DOHH2 (cell line): ENCODE measurements around the gene DIDO1.

Experiments used
- H3F3A ChIP-seq: fragments of 200-600 bp; sonication (generic), shearing (Covaris generic); 2 replicates; pipeline ENCODE4 v1.6.0; 2016; ENCODE audit warnings: antibody characterized with exemption, mild to moderate bottlenecking; ENCODE audit not compliant: control insufficient read depth, insufficient read depth
- H3K27ac ChIP-seq: fragments of 200-600 bp; sonication (generic); 2 replicates; pipeline ENCODE4 v1.5.1; 2014; ENCODE audit warnings: low read depth, mild to moderate bottlenecking, low read length, moderate library complexity
- H3K27me3 ChIP-seq: fragments of 200-600 bp; sonication (generic); 2 replicates; pipeline ENCODE4 v1.6.1; 2014; ENCODE audit warnings: mild to moderate bottlenecking, low read length, mixed read lengths; ENCODE audit not compliant: control insufficient read depth
- H3K36me3 ChIP-seq: fragments of 200-600 bp; sonication (generic); 2 replicates; pipeline ENCODE4 v1.6.1; 2014; ENCODE audit warnings: mild to moderate bottlenecking, low read length, moderate library complexity, mixed read lengths; ENCODE audit not compliant: control insufficient read depth
- H3K4me1 ChIP-seq: fragments of 200-600 bp; sonication (generic); 2 replicates; pipeline ENCODE4 v1.6.1; 2014; ENCODE audit warnings: mild to moderate bottlenecking, low read length, mixed read lengths; ENCODE audit not compliant: control insufficient read depth
- H3K4me2 ChIP-seq: fragments of 200-600 bp; sonication (generic); 2 replicates; pipeline ENCODE4 v1.6.0; 2014; ENCODE audit warnings: mild to moderate bottlenecking, low read length, moderate library complexity
- H3K4me3 ChIP-seq: fragments of 200-600 bp; sonication (generic); 2 replicates; pipeline ENCODE4 v1.5.1; 2014; ENCODE audit warnings: mild to moderate bottlenecking, low read length, mixed read lengths
- H3K79me2 ChIP-seq: fragments of 200-600 bp; sonication (generic); 2 replicates; pipeline ENCODE4 v1.6.1; 2014; ENCODE audit warnings: mild to moderate bottlenecking, low read length, mixed read lengths; ENCODE audit not compliant: control insufficient read depth
- H3K9me2 ChIP-seq: fragments of 200-600 bp; sonication (generic); replicated peaks from 2 replicates; pipeline ENCODE4 v1.6.1; 2014; ENCODE audit warnings: mild to moderate bottlenecking, low read length, mixed read lengths; ENCODE audit not compliant: control insufficient read depth
- H3K9me3 ChIP-seq: fragments of 200-600 bp; sonication (generic); 2 replicates; pipeline ENCODE4 v1.6.1; 2014; ENCODE audit warnings: antibody characterized with exemption, low read length, mixed read lengths; ENCODE audit not compliant: control insufficient read depth, insufficient read depth
- H4K20me1 ChIP-seq: fragments of 200-600 bp; sonication (generic); 2 replicates; pipeline ENCODE4 v1.6.0; 2014; ENCODE audit warnings: low read depth, mild to moderate bottlenecking, antibody characterized with exemption, low read length, moderate library complexity; ENCODE audit not compliant: control insufficient read depth, insufficient read depth
- CTCF ChIP-seq: fragments of 200-600 bp; sonication (generic); IDR thresholded peaks from one replicate; pipeline ENCODE4 v1.5.1; 2014; ENCODE audit warnings: antibody characterized with exemption, mild to moderate bottlenecking, low read depth, low read length; ENCODE audit not compliant: poor library complexity, severe bottlenecking
- EZH2phosphoT487 ChIP-seq: fragments of 200-600 bp; sonication (generic); IDR thresholded peaks from 2 replicates; pipeline ENCODE4 v1.6.1; 2017; ENCODE audit warnings: borderline replicate concordance, mild to moderate bottlenecking, antibody characterized with exemption, low read length, moderate library complexity, mixed read lengths

Gene DIDO1

GRCh38 chr20:62967628-62968351 is 41.5 kb upstream of the DIDO1 start:
- no peaks in the 10 kb centered on the region for H3K9me2 ChIP-seq
- H3K27me3 ChIP-seq, result peaks cover 10% of the 10 kb centered on the region
- H3K4me3 ChIP-seq, result no peak overlapping the region
- TF ChIP-seq CTCF, result no peak
- TF ChIP-seq EZH2phosphoT487, result no peak
- H3F3A ChIP-seq, result 0 out of 2 replicates have a peak, but pooled peaks cover 4% of the 10 kb centered on the region
- H4K20me1 ChIP-seq, result no peaks in the 10 kb centered on the region; the same call in none of the 2 replicates
- peaks cover 33% of the 10 kb centered on the region for H3K36me3 ChIP-seq
- no peaks in the 10 kb centered on the region for H3K9me3 ChIP-seq
- H3K4me2 ChIP-seq, result no peak overlapping the region
- H3K27ac ChIP-seq, result no peak overlapping the region
- H3K79me2 ChIP-seq, result no peaks in the 10 kb centered on the region
- peaks cover 11% of the 10 kb centered on the region for H3K4me1 ChIP-seq

GRCh38 chr20:62967149-62967501 is 40.8 kb upstream of the DIDO1 start:
- Histone ChIP-seq H3K27me3 (peaks cover 8% of the 10 kb centered on the region), H3K27ac (no peak overlapping the region), H3K9me2 (no peaks in the 10 kb centered on the region), H3F3A (0 out of 2 replicates have a peak, but pooled peaks cover 4% of the 10 kb centered on the region), H3K9me3 (no peaks in the 10 kb centered on the region), H4K20me1 (no peaks in the 10 kb centered on the region; the same call in none of the 2 replicates), H3K79me2 (no peaks in the 10 kb centered on the region), H3K4me1 (peaks cover 4% of the 10 kb centered on the region), H3K4me3 (no peak overlapping the region), H3K36me3 (peaks cover 38% of the 10 kb centered on the region), H3K4me2 (no peak overlapping the region)
- no peak for TF ChIP-seq CTCF
- no peak for TF ChIP-seq EZH2phosphoT487

- no peaks in the 10 kb centered on the region for H3K9me3 ChIP-seq
- H3K4me1 ChIP-seq, result no peaks in the 10 kb centered on the region; the same call in 1 of the 2 replicates
- H3K4me2 ChIP-seq, result no peak overlapping the region
- peaks cover 2% of the 10 kb centered on the region; the same call in 1 of the 2 replicates for H3K27me3 ChIP-seq
- TF ChIP-seq EZH2phosphoT487 (no peak), CTCF (no peak)
- no peaks in the 10 kb centered on the region for H3K9me2 ChIP-seq
- H3F3A ChIP-seq, result 0 out of 2 replicates have a peak, but pooled peaks cover 4% of the 10 kb centered on the region
- H3K36me3 ChIP-seq, result peaks cover 45% of the 10 kb centered on the region
- H3K27ac ChIP-seq, result no peak overlapping the region
- no peak overlapping the region for H3K4me3 ChIP-seq
- no peaks in the 10 kb centered on the region; the same call in none of the 2 replicates for H4K20me1 ChIP-seq
- no peaks in the 10 kb centered on the region for H3K79me2 ChIP-seq
Observed at GRCh38 chr20:62966212-62967148, 40.2 kb upstream of the DIDO1 start.
